HepG2 (cell line): Measurements from ENCODE around the gene ALDH1A1. TPM values are rescaled to one million over a fixed set of nuclear protein-coding genes. Genes with fewer than 3 reads are reported as not detected.

Experiments
- ATAC-seq: fragments of 200-7000 bp; cut with Tn5 transposase; 3 replicates; pipeline ENCODE4 v1.9.1; 2020; ENCODE audit warnings: mild to moderate bottlenecking, moderate library complexity
- BruUV-seq: library from RNA; stranded (reverse); fragments of 400-500 nt; replicated peaks from 2 replicates; lab custom pipeline; 2021; lab: Mats Ljungman, UMichigan
- CTCF ChIA-PET: fragments of 300-600 bp; formaldehyde crosslinking; extraction: SDS; loops from one replicate; lab custom pipeline; 2021; ENCODE audit warnings: low total read pairs, inconsistent platforms, low intra/inter-chr PET ratio; lab: Yijun Ruan, JAX
- POLR2A ChIA-PET: fragments of 350-600 bp; sonication (Branson Sonifier 250); formaldehyde crosslinking; loops from one replicate; lab custom pipeline; 2020; ENCODE audit warnings: antibody characterized with exemption, inconsistent platforms; lab: Yijun Ruan, JAX
- DNase-seq: peaks from one replicate; pipeline ENCODE4 v3.0.0-alpha.2; 2015; ENCODE audit warnings: low spot score
- FAIRE-seq: peaks from 3 replicates; lab custom pipeline; 2011; peaks lifted over from hg19 to GRCh38; lab: Jason Lieb, UNC
- H2AFZ ChIP-seq: one replicate; pipeline ENCODE4 v1.6.1; 2011; ENCODE audit warnings: low read length, inconsistent platforms
- H3K27ac ChIP-seq: fragments of 300-600 bp; 3 replicates; pipeline ENCODE4 v1.8.0; 2011; ENCODE audit warnings: mixed run types, mild to moderate bottlenecking, mixed read lengths, low read length, inconsistent platforms; ENCODE audit not compliant: insufficient read depth; ENCODE audit errors: extremely low read length
- H3K27me3 ChIP-seq, 2 experiments: fragments of 200-600 bp in 1 of 2; 2 replicates in 1 of 2; 3 replicates in 1 of 2; pipeline versions ENCODE4 v1.6.0 to v1.8.0; 2011; ENCODE audit warnings: low read length in 2 of 2, mild to moderate bottlenecking in 2 of 2, moderate library complexity in 2 of 2, inconsistent platforms in 1 of 2; ENCODE audit not compliant: insufficient read depth in 2 of 2, control insufficient read depth in 1 of 2
- H3K36me3 ChIP-seq, 2 experiments: fragments of 200-600 bp in 1 of 2; replicated peaks in 1 of 2; 2 replicates in 1 of 2; 3 replicates in 1 of 2; pipeline versions ENCODE4 v1.5.1 to v1.8.0; 2011; ENCODE audit warnings: low read length in 2 of 2, inconsistent platforms in 1 of 2; ENCODE audit not compliant: insufficient read depth in 2 of 2, control insufficient read depth in 1 of 2
- H3K4me1 ChIP-seq: 2 replicates; pipeline ENCODE4 v1.5.1; 2012; ENCODE audit warnings: low read length, inconsistent platforms; ENCODE audit not compliant: insufficient read depth
- H3K4me2 ChIP-seq: 2 replicates; pipeline ENCODE4 v1.6.0; 2011; ENCODE audit warnings: low read depth, low read length, inconsistent platforms
- H3K4me3 ChIP-seq, 3 experiments: fragments of 200-600 bp in 1 of 3; sonication (generic), shearing (Covaris generic) in 1 of 3; replicated peaks in 1 of 3; 2 replicates each; pipeline ENCODE4 v1.5.1; 2011 to 2016; ENCODE audit warnings: low read length in 3 of 3, inconsistent platforms in 2 of 3, low read depth in 2 of 3, mild to moderate bottlenecking in 2 of 3, control low read depth in 1 of 3, mixed read lengths in 1 of 3; ENCODE audit not compliant: insufficient read depth in 1 of 3
- H3K79me2 ChIP-seq: one replicate; pipeline ENCODE4 v1.6.1; 2011; ENCODE audit warnings: low read length, inconsistent platforms; ENCODE audit not compliant: insufficient read depth
- H3K9ac ChIP-seq: 2 replicates; pipeline ENCODE4 v1.6.0; 2011; ENCODE audit warnings: mild to moderate bottlenecking, low read depth, low read length, inconsistent platforms; ENCODE audit not compliant: insufficient read depth
- H3K9me3 ChIP-seq: 2 replicates; pipeline ENCODE4 v1.5.1; 2012; ENCODE audit warnings: mild to moderate bottlenecking, low read length
- H4K20me1 ChIP-seq: 2 replicates; pipeline ENCODE4 v1.6.0; 2011; ENCODE audit warnings: inconsistent platforms, mild to moderate bottlenecking, low read length, moderate library complexity; ENCODE audit not compliant: insufficient read depth
- ELF1 ChIP-seq: sonication (generic); formaldehyde crosslinking; IDR thresholded peaks from 2 replicates; pipeline ENCODE4 v1.4.0; 2020; ENCODE audit warnings: missing genetic modification reagents
- GATAD2A ChIP-seq: IDR thresholded peaks from 2 replicates; pipeline ENCODE4 v1.6.1; 2016
- JDP2 ChIP-seq: sonication (generic); formaldehyde crosslinking; IDR thresholded peaks from 2 replicates; pipeline ENCODE4 v1.8.1; 2022; ENCODE audit warnings: missing genetic modification reagents, borderline replicate concordance
- SETDB1 ChIP-seq: sonication (generic); formaldehyde crosslinking; IDR thresholded peaks from 2 replicates; pipeline ENCODE4 v1.5.1; 2020; ENCODE audit warnings: missing genetic modification reagents, mild to moderate bottlenecking, borderline replicate concordance
- TARDBP ChIP-seq: sonication (generic); formaldehyde crosslinking; IDR thresholded peaks from 2 replicates; pipeline ENCODE4 v1.8.0; 2022; ENCODE audit warnings: mild to moderate bottlenecking, missing genetic modification reagents
- ZNF460 ChIP-seq: sonication (generic); formaldehyde crosslinking; IDR thresholded peaks from 2 replicates; pipeline ENCODE4 v1.5.1; 2020; ENCODE audit warnings: missing genetic modification reagents, mild to moderate bottlenecking, borderline replicate concordance
- ZNF816 ChIP-seq: sonication (generic); formaldehyde crosslinking; IDR thresholded peaks from 2 replicates; pipeline ENCODE4 v1.8.0; 2022; ENCODE audit warnings: missing genetic modification reagents, mild to moderate bottlenecking, borderline replicate concordance
- WGBS: methylation state at CpG from one replicate; pipeline ENCODE4 v1.1.6; 2017; ENCODE audit warnings: low lambda C conversion rate; 5-methylcytosine and 5-hydroxymethylcytosine counted together
- in situ Hi-C: cut with HindIII; loops from 2 replicates; pipeline ENCODE4 v1.10.0; 2017; ENCODE audit warnings: low pct_unique_long_range_greater_than_20kb; ENCODE audit not compliant: extremely low pct_ligation_motif_present
- intact Hi-C: fragments of 100-400 bp; cut with micrococcal nuclease; formaldehyde crosslinking; loops from one replicate; pipeline ENCODE4 v1.10.0; 2022; ENCODE audit not compliant: unreplicated experiment
- polyA plus RNA-seq, 8 experiments: library from polyadenylated mRNA; depleted of rRNA in 3 of 8; stranded (reverse) in 7 of 8; unstranded in 1 of 8; fragments of >200 nt; fragmentation: Illumina TruSeq in 4 of 8; extraction: Trizol in 4 of 8; gene quantifications; 2 replicates each; pipeline versions ENCODE4 v1.2.1 to v1.2.3, GENCODE V29; 2011 to 2016; ENCODE audit warnings: low read depth in 4 of 8, missing spikeins in 1 of 8, mixed read lengths in 1 of 8; ENCODE audit not compliant: insufficient read depth in 1 of 8
- total RNA-seq, 5 experiments: library from RNA; depleted of rRNA; stranded (reverse); fragments of >200 nt; fragmentation: Illumina TruSeq; extraction: Trizol; gene quantifications; 2 replicates each; pipeline ENCODE4 v1.2.3, GENCODE V29; 2016; ENCODE audit warnings: low read depth in 1 of 5
- TF ChIP-seq, protein P1 (sequence below): sonication (generic); formaldehyde crosslinking; IDR thresholded peaks from 2 replicates; pipeline ENCODE4 v1.4.0; 2020; ENCODE audit warnings: mild to moderate bottlenecking, missing genetic modification reagents, borderline replicate concordance
- TF ChIP-seq, protein P2 (sequence below): sonication (generic); formaldehyde crosslinking; IDR thresholded peaks from 2 replicates; pipeline ENCODE4 v1.4.0; 2020; ENCODE audit warnings: missing genetic modification reagents, borderline replicate concordance

ALDH1A1 gene
- total and polyA plus RNA-seq, 2 of the 13 experiments (the other 11 are each of a cell fraction or from before 2014, with no cell fraction given), result 88.2 to 439 TPM

DNA sequence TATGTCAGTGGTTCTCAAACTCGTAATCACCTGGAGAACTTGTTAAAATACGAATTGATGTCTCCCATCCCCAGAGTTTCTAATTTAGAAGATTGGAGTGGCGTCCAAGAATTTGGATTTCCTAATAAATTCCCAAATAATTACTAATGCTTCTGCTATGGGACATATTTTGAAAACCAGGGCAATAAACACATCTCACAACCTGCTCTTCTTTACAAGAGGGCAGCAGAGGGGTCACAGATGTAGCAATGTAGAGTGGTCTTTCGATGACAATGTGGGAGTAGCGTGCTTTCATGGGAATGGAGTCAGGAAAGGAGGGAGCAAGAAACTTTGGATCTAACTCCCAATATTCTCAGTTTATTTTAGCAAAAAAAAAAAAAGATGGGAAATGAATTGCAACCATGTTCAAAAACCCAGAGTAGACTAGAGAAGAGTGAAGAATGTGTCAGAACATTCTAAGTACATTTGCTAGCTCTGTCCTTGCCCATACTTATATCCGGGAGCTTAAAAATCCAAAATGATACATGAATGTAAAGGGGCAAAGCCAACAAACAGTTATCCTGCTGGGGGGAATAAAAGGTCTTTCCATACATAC, 33.8 kb upstream of the ALDH1A1 start:
- H4K20me1 ChIP-seq, result no peaks in the 10 kb centered on the region
- no peak overlapping the region for H3K27ac ChIP-seq
- H3K79me2 ChIP-seq, result no peaks in the 10 kb centered on the region
- FAIRE-seq (no peak), DNase-seq (no peak), ATAC-seq (no peak)
- no peak overlapping the region for H2AFZ ChIP-seq
- no peaks in the 10 kb centered on the region for H3K27me3 ChIP-seq
- intact Hi-C loops, result no loop called here
- H3K9me3 ChIP-seq, result no peaks in the 10 kb centered on the region
- H3K9ac ChIP-seq, result no peak overlapping the region
- TF ChIP-seq, protein P1, sequence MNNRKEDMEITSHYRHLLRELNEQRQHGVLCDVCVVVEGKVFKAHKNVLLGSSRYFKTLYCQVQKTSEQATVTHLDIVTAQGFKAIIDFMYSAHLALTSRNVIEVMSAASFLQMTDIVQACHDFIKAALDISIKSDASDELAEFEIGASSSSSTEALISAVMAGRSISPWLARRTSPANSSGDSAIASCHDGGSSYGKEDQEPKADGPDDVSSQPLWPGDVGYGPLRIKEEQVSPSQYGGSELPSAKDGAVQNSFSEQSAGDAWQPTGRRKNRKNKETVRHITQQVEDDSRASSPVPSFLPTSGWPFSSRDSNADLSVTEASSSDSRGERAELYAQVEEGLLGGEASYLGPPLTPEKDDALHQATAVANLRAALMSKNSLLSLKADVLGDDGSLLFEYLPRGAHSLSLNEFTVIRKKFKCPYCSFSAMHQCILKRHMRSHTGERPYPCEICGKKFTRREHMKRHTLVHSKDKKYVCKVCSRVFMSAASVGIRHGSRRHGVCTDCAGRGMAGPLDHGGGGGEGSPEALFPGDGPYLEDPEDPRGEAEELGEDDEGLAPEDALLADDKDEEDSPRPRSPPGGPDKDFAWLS, result no peak
- TF ChIP-seq, protein P2, sequence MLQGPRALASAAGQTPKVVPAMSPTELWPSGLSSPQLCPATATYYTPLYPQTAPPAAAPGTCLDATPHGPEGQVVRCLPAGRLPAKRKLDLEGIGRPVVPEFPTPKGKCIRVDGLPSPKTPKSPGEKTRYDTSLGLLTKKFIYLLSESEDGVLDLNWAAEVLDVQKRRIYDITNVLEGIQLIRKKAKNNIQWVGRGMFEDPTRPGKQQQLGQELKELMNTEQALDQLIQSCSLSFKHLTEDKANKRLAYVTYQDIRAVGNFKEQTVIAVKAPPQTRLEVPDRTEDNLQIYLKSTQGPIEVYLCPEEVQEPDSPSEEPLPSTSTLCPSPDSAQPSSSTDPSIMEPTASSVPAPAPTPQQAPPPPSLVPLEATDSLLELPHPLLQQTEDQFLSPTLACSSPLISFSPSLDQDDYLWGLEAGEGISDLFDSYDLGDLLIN, result no peak
- TF ChIP-seq ZNF816 (CRISPR knock-in tag) (no peak), GATAD2A (CRISPR knock-in tag) (no peak), ELF1 (no peak), ZNF460 (CRISPR knock-in tag) (no peak), TARDBP (CRISPR knock-in tag) (no peak), JDP2 (CRISPR knock-in tag) (no peak), SETDB1 (CRISPR knock-in tag) (no peak)
- CTCF ChIA-PET, result no interaction called here
- WGBS, result 95% methylated on average over 6 of the region's 6 CpGs
- no peak overlapping the region for H3K4me3 ChIP-seq
- H3K4me1 ChIP-seq, result peaks cover 55% of the 10 kb centered on the region
- BruUV-seq, result no TSS peak
- POLR2A ChIA-PET, result no interaction called here
- in situ Hi-C loops, result no loop called here
- H3K36me3 ChIP-seq, result no peaks in the 10 kb centered on the region
- no peak overlapping the region for H3K4me2 ChIP-seq
